OCI-LY3 (cell line): ENCODE data around the gene EYA2.

ENCODE experiments used
- CTCF ChIP-seq: fragments of 200-600, 300-600 bp; sonication (generic); IDR thresholded peaks from 2 replicates; pipeline ENCODE4 v1.5.1; 2014; ENCODE audit warnings: antibody characterized with exemption, low read length, low read depth
- EZH2phosphoT487 ChIP-seq: fragments of 200-600 bp; shearing (Covaris generic); IDR thresholded peaks from 2 replicates; pipeline ENCODE4 v1.6.1; 2018; ENCODE audit warnings: antibody characterized with exemption, mixed run types, low read depth

- no peak for TF ChIP-seq CTCF
- TF ChIP-seq EZH2phosphoT487, result no peak
Measured at GRCh38 chr20:46998477-46999240, 104.0 kb downstream of the EYA2 start.
